ENCODE measurements around the gene KCNH8. TPM values are rescaled to one million over a fixed set of nuclear protein-coding genes. Genes with fewer than 3 reads are reported as not detected.

The KCNH8 gene
- total RNA-seq, 2 experiments from 2014 or later = not detected

DNA sequence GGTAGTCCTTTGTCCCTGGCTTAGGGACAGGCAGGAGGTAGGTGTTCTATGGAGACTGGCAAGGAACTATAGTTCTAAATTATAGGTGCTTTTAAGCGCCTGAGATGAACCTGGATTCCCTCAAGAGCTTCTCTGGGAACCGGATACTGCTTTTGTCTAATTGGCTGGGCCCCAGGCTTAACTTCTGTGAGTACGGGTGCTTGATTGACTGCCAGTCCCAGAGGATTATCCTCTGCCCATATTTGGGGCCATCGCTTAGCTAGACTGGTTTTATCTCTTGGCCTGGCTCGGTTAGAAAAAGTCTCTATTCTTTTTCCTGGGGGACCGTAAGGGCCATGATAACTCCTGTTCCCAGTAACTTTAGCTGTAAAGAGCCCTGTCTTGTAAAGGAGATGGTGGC is 339.1 kb downstream of the KCNH8 start:
- Histone ChIP-seq H3K27me3 (ENCODE audit: control insufficient read depth in 1 of 2, insufficient read depth in 2 of 2, low read length in 2 of 2) (no peaks in the 10 kb centered on the region), H3K4me3 (ENCODE audit: low read length) (no peak overlapping the region), H3K4me1 (ENCODE audit: insufficient read depth, low read length) (no peaks in the 10 kb centered on the region), H3K27ac (ENCODE audit: low read depth in 1 of 2, low read length in 2 of 2) (no peak overlapping the region), H3K9me3 (ENCODE audit: control insufficient read depth in 1 of 2, insufficient read depth in 1 of 2, low read length in 2 of 2) (peaks cover 0 to 5% of the 10 kb centered on the region in 2 experiments), H3K36me3 (ENCODE audit: insufficient read depth, low read length) (no peaks in the 10 kb centered on the region)
- intact Hi-C loops (cut with DNase I, micrococcal nuclease) = no loop called here
- no peak overlapping the region for H3K4me3 Mint-ChIP-seq
- H3K4me1 Mint-ChIP-seq (ENCODE audit: low read depth) = no peaks in the 10 kb centered on the region
- DNase-seq = no peak
- TF ChIP-seq, protein P1, sequence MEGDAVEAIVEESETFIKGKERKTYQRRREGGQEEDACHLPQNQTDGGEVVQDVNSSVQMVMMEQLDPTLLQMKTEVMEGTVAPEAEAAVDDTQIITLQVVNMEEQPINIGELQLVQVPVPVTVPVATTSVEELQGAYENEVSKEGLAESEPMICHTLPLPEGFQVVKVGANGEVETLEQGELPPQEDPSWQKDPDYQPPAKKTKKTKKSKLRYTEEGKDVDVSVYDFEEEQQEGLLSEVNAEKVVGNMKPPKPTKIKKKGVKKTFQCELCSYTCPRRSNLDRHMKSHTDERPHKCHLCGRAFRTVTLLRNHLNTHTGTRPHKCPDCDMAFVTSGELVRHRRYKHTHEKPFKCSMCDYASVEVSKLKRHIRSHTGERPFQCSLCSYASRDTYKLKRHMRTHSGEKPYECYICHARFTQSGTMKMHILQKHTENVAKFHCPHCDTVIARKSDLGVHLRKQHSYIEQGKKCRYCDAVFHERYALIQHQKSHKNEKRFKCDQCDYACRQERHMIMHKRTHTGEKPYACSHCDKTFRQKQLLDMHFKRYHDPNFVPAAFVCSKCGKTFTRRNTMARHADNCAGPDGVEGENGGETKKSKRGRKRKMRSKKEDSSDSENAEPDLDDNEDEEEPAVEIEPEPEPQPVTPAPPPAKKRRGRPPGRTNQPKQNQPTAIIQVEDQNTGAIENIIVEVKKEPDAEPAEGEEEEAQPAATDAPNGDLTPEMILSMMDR (IDR thresholded peaks at IDR 0.05) = no peak
- ATAC-seq (ENCODE audit: poor library complexity) = no peak
- CTCF ChIA-PET = no interaction called here
- POLR2A ChIA-PET = no interaction called here
- H3K27ac Mint-ChIP-seq = no peak overlapping the region
- H3K9me3 Mint-ChIP-seq = no peaks in the 10 kb centered on the region
- no peaks in the 10 kb centered on the region for H3K36me3 Mint-ChIP-seq (ENCODE audit: low read depth)
- H3K27me3 Mint-ChIP-seq = no peaks in the 10 kb centered on the region

DNA sequence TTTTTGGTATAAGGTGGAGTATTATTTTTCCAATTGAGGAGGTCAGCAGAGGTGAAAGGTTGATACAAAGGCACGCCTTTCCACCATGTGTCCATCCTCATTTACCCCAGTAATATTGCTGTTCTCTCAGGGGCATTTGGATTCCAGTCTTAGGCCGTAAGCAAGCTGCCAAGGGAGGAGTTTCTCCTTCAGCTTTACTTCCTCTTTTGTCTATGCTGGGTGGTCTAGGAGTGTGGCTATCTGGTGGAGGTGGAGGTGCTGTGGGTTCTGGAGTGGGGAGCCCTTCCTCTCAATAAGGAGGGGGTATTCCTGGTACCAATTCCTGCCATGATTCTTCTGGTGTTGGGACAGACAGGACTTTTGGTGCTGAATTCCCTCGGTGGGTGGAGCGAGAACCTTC is 340.6 kb downstream of the KCNH8 start:
- CTCF ChIA-PET = no interaction called here
- no peaks in the 10 kb centered on the region for H3K9me3 Mint-ChIP-seq
- no peaks in the 10 kb centered on the region for H3K27me3 Mint-ChIP-seq
- Histone ChIP-seq H3K4me3 (ENCODE audit: low read length) (no peak overlapping the region), H3K9me3 (ENCODE audit: control insufficient read depth in 1 of 2, insufficient read depth in 1 of 2, low read length in 2 of 2) (peaks cover 0 to 5% of the 10 kb centered on the region in 2 experiments), H3K36me3 (ENCODE audit: insufficient read depth, low read length) (no peaks in the 10 kb centered on the region), H3K4me1 (ENCODE audit: insufficient read depth, low read length) (no peaks in the 10 kb centered on the region), H3K27me3 (ENCODE audit: control insufficient read depth in 1 of 2, insufficient read depth in 2 of 2, low read length in 2 of 2) (no peaks in the 10 kb centered on the region), H3K27ac (ENCODE audit: low read depth in 1 of 2, low read length in 2 of 2) (no peak overlapping the region)
- H3K27ac Mint-ChIP-seq = no peak overlapping the region
- intact Hi-C loops (cut with DNase I, micrococcal nuclease) = no loop called here
- no peak for DNase-seq
- ATAC-seq (ENCODE audit: poor library complexity) = no peak
- POLR2A ChIA-PET = no interaction called here
- no peaks in the 10 kb centered on the region for H3K4me1 Mint-ChIP-seq (ENCODE audit: low read depth)
- TF ChIP-seq, protein P1 (IDR thresholded peaks at IDR 0.05) = no peak
- H3K4me3 Mint-ChIP-seq = no peak overlapping the region
- H3K36me3 Mint-ChIP-seq (ENCODE audit: low read depth) = no peaks in the 10 kb centered on the region

DNA sequence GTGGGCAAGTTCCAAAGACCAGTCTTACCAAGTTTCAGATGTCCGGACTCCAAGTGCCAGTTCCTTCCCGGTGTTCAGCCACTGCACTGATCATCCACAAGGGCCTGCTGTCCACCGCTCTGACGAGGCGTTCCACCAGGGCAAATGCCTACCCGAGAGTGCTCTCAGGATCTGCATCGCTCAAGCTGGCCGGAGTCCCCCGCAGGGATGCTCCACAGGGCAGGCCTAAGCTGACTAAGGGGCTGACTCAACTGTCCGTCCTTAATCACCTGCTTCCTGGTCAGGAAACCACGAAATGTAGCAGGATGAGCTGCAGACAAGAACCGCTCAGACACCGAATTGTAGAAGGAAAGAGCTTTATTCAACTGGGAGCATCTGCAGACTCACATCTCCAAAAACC is 341.6 kb downstream of the KCNH8 start:
- ChIA-PET CTCF (no interaction called here), POLR2A (no interaction called here)
- DNase-seq (no peak), ATAC-seq (ENCODE audit: poor library complexity) (no peak)
- peaks cover 4% of the 10 kb centered on the region for H3K9me3 Mint-ChIP-seq
- no peak overlapping the region for H3K27ac Mint-ChIP-seq
- no peaks in the 10 kb centered on the region for H3K27me3 Mint-ChIP-seq
- H3K4me1 Mint-ChIP-seq (ENCODE audit: low read depth) = no peaks in the 10 kb centered on the region
- no peaks in the 10 kb centered on the region for H3K36me3 Mint-ChIP-seq (ENCODE audit: low read depth)
- Histone ChIP-seq H3K4me3 (ENCODE audit: low read length) (no peak overlapping the region), H3K27me3 (ENCODE audit: control insufficient read depth in 1 of 2, insufficient read depth in 2 of 2, low read length in 2 of 2) (no peaks in the 10 kb centered on the region), H3K4me1 (ENCODE audit: insufficient read depth, low read length) (no peaks in the 10 kb centered on the region), H3K36me3 (ENCODE audit: insufficient read depth, low read length) (no peaks in the 10 kb centered on the region), H3K9me3 (ENCODE audit: control insufficient read depth in 1 of 2, insufficient read depth in 1 of 2, low read length in 2 of 2) (peaks cover 0 to 5% of the 10 kb centered on the region in 2 experiments), H3K27ac (ENCODE audit: low read depth in 1 of 2, low read length in 2 of 2) (no peak overlapping the region)
- TF ChIP-seq, protein P1 (IDR thresholded peaks at IDR 0.05) = no peak
- no peak overlapping the region for H3K4me3 Mint-ChIP-seq
- intact Hi-C loops (cut with DNase I, micrococcal nuclease) = no loop called here
